GM12878 (cell line): ENCODE results near the gene TDRD10. TPM values are rescaled to one million over a fixed set of nuclear protein-coding genes. Genes with fewer than 3 reads are reported as not detected.
A peak's percentile ranks its signal among the peaks of the same experiment; 100 is the strongest.

Source experiments
- ATAC-seq: fragments of 200-7000 bp; cut with Tn5 transposase; 3 replicates; pipeline ENCODE4 v1.9.1; 2020; ENCODE audit warnings: mild to moderate bottlenecking, moderate library complexity
- BruUV-seq: library from RNA; stranded (reverse); fragments of 400-500 nt; replicated peaks from 2 replicates; lab custom pipeline; 2021; lab: Mats Ljungman, UMichigan
- CTCF ChIA-PET: fragments of 300-600 bp; sonication (Branson Sonifier 250); formaldehyde crosslinking; extraction: SDS; loops from one replicate; lab custom pipeline; 2021; ENCODE audit warnings: inconsistent platforms; lab: Yijun Ruan, JAX
- POLR2A ChIA-PET: fragments of 350-600 bp; formaldehyde crosslinking; extraction: SDS; loops from one replicate; lab custom pipeline; 2021; ENCODE audit warnings: inconsistent platforms; lab: Charles Lee
- RAD21 ChIA-PET: fragments of 300-600 bp; sonication (Branson Sonifier 250); formaldehyde crosslinking; loops from one replicate; lab custom pipeline; 2023; ENCODE audit warnings: antibody characterized with exemption; ENCODE audit not compliant: unreplicated experiment; lab: Charles Lee
- SMC1A ChIA-PET: fragments of 300-600 bp; sonication (Branson Sonifier 250); formaldehyde crosslinking; loops from one replicate; lab custom pipeline; 2023; ENCODE audit not compliant: unreplicated experiment, uncharacterized antibody; lab: Charles Lee
- DNase-seq: peaks from one replicate; pipeline ENCODE4 v3.0.0-alpha.2; 2011; ENCODE audit warnings: low read depth, low spot score
- FAIRE-seq: peaks from 3 replicates; lab custom pipeline; 2011; peaks lifted over from hg19 to GRCh38; lab: Jason Lieb, UNC
- H2AFZ ChIP-seq: 2 replicates; pipeline ENCODE4 v1.6.0; 2011; ENCODE audit warnings: low read depth, low read length, control low read depth; ENCODE audit not compliant: control insufficient read depth
- H3K27ac ChIP-seq: 2 replicates; pipeline ENCODE4 v1.5.1; 2011; ENCODE audit warnings: control low read depth; ENCODE audit not compliant: control insufficient read depth, insufficient read depth
- H3K27me3 ChIP-seq, 2 experiments: replicated peaks in 1 of 2; 2 replicates each; pipeline versions ENCODE4 v1.6.0 to v1.6.1; 2011; ENCODE audit warnings: low read length in 1 of 2; ENCODE audit not compliant: control insufficient read depth in 2 of 2, insufficient read depth in 2 of 2
- H3K36me3 ChIP-seq, 2 experiments: 2 replicates each; pipeline ENCODE4 v1.5.1; 2011; ENCODE audit warnings: low read length in 1 of 2; ENCODE audit not compliant: control insufficient read depth in 2 of 2, insufficient read depth in 2 of 2
- H3K4me1 ChIP-seq: 2 replicates; pipeline ENCODE4 v1.6.1; 2011; ENCODE audit warnings: mild to moderate bottlenecking, low read length, moderate library complexity, mixed read lengths; ENCODE audit not compliant: control insufficient read depth, insufficient read depth
- H3K4me2 ChIP-seq: 2 replicates; pipeline ENCODE4 v1.6.0; 2011; ENCODE audit warnings: control low read depth; ENCODE audit not compliant: control insufficient read depth, insufficient read depth
- H3K4me3 ChIP-seq: fragments of 200-600 bp; sonication (generic); 2 replicates; pipeline ENCODE4 v1.5.1; 2016
- H3K79me2 ChIP-seq: 2 replicates; pipeline ENCODE4 v1.6.0; 2011; ENCODE audit warnings: low read length; ENCODE audit not compliant: control insufficient read depth, insufficient read depth
- H3K9ac ChIP-seq: 2 replicates; pipeline ENCODE4 v1.8.0; 2011; ENCODE audit warnings: low read length, control low read depth, mixed read lengths; ENCODE audit not compliant: control insufficient read depth, insufficient read depth
- H3K9me3 ChIP-seq: replicated peaks from 3 replicates; pipeline ENCODE4 v1.5.1; 2011; ENCODE audit warnings: mild to moderate bottlenecking, low read length; ENCODE audit not compliant: control insufficient read depth, insufficient read depth
- H4K20me1 ChIP-seq: 2 replicates; pipeline ENCODE4 v1.6.0; 2011; ENCODE audit not compliant: control insufficient read depth, insufficient read depth
- ESRRA ChIP-seq: IDR thresholded peaks from 2 replicates; pipeline ENCODE4 v1.6.1; 2012; ENCODE audit warnings: mild to moderate bottlenecking, low read length, improper control_type of control experiment
- HCFC1 ChIP-seq: fragments of 150-350 bp; IDR thresholded peaks from 2 replicates; pipeline ENCODE4 v1.6.1; 2014; ENCODE audit warnings: low read length
- HDGF ChIP-seq: fragments of 450-650 bp; IDR thresholded peaks from 2 replicates; pipeline ENCODE4 v1.6.1; 2016; ENCODE audit warnings: antibody characterized with exemption
- POLR2AphosphoS5 ChIP-seq: IDR thresholded peaks from 2 replicates; pipeline ENCODE4 v1.6.1; 2011; ENCODE audit warnings: mild to moderate bottlenecking, low read length, inconsistent platforms
- TAF1 ChIP-seq: IDR thresholded peaks from 2 replicates; pipeline ENCODE4 v1.6.1; 2011; ENCODE audit warnings: mild to moderate bottlenecking, low read depth, low read length, borderline replicate concordance
- WGBS: methylation state at CpG from one replicate; pipeline ENCODE4 v1.1.6; 2016; ENCODE audit warnings: low lambda C conversion rate; ENCODE audit not compliant: insufficient replicate concordance, insufficient coverage; ENCODE audit errors: missing lambda C conversion rate; 5-methylcytosine and 5-hydroxymethylcytosine counted together
- in situ Hi-C: fragments of 300-500 bp; cut with MboI; formaldehyde crosslinking; loops from 9 replicates; pipeline ENCODE4 v1.14.3; 2018; ENCODE audit warnings: mixed read lengths
- intact Hi-C: fragments of 100-400 bp; cut with micrococcal nuclease; formaldehyde crosslinking; loops from one replicate; pipeline ENCODE4 v1.14.2; 2022; ENCODE audit not compliant: unreplicated experiment
- polyA plus RNA-seq, 11 experiments: library from polyadenylated mRNA; depleted of rRNA in 4 of 11; unstranded in 6 of 11; stranded (reverse) in 5 of 11; fragments of >200 nt; fragmentation: Nextera tagmentation in 4 of 11; fragmentation: Illumina TruSeq in 1 of 11; extraction: Ambion mirVana in 4 of 11; extraction: Trizol in 1 of 11; gene quantifications; 1 replicate in 1 of 11; 2 replicates in 10 of 11; pipeline versions ENCODE4 v1.2.1 to v1.2.3, GENCODE V29; 2011 to 2016; ENCODE audit warnings: inconsistent platforms in 2 of 11, missing spikeins in 2 of 11, low read depth in 1 of 11
- total RNA-seq, 4 experiments: library from RNA; depleted of rRNA in 3 of 4; stranded (reverse); fragments of >200 nt in 3 of 4; fragmentation: Illumina TruSeq in 1 of 4; extraction: Trizol in 1 of 4; gene quantifications; 2 replicates each; pipeline versions ENCODE4 v1.2.1 to v1.2.3, GENCODE V29; 2013 to 2021

Gene TDRD10
- total and polyA plus RNA-seq, 10 of the 15 experiments (the other 5 are each of a cell fraction or from before 2014, with no cell fraction given): not detected

- Histone ChIP-seq H3K4me1 (peaks cover 4% of the 10 kb centered on the region), H4K20me1 (no peaks in the 10 kb centered on the region), H2AFZ (no peak overlapping the region; the same call in 1 of the 2 replicates), H3K4me2 (peak overlapping the region; percentile 100), H3K36me3 (peaks cover 12 to 22% of the 10 kb centered on the region in 2 experiments), H3K9ac (peak overlapping the region; percentile 82), H3K79me2 (peaks cover 31% of the 10 kb centered on the region), H3K27ac (peak overlapping the region; percentile 88)
- SMC1A ChIA-PET: interaction anchor here (1.0 to 3.0 kb wide), 3 partner anchors 9 to 81 kb away, joined by 3 to 15 read pairs (median 4); no protein-coding TSS in a partner anchor
- FAIRE-seq (no peak), DNase-seq (no peak), ATAC-seq (no peak)
- 8% methylated on average over 7 of the region's 7 CpGs for WGBS
- in situ Hi-C loops: no loop called here
- BruUV-seq: no TSS peak
- no peak for TF ChIP-seq ESRRA
- TF ChIP-seq HCFC1: no peak
- TF ChIP-seq TAF1: no peak
- 0 out of 2 replicates have a peak, but pooled peaks have one; percentile 35 for TF ChIP-seq HDGF
- peak; percentile 36; the same call in 1 of the 2 replicates for TF ChIP-seq POLR2AphosphoS5
- TF ChIP-seq, all 136 proteins: peak for 2
- H3K4me3 ChIP-seq: peak overlapping the region; percentile 88
- ChIA-PET RAD21 (interaction anchor here (1.1 kb wide), 2 partner anchors 77 to 78 kb away, joined by 5 to 6 read pairs; no protein-coding TSS in a partner anchor), CTCF (interaction anchor here (0.8 to 5.2 kb wide), 5 partner anchors 11 to 78 kb away, joined by 3 to 49 read pairs (median 9); no protein-coding TSS in a partner anchor), POLR2A (interaction anchor here (1.3 kb wide), 1 partner anchor 387 kb away, joined by 4 read pairs; no protein-coding TSS in a partner anchor)
- no peaks in the 10 kb centered on the region for H3K9me3 ChIP-seq
- no peaks in the 10 kb centered on the region for H3K27me3 ChIP-seq
- intact Hi-C loops: loop anchor here (5.0 kb wide), 1 partner anchor 190 kb away; no protein-coding TSS in a partner anchor
These were observed 55.4 kb downstream of the TDRD10 start for GRCh38 chr1:154557248-154557938.
